RCC 7860 (cell line): ENCODE measurements around the gene CD53.

Experiments
- DNase-seq: peaks from one replicate; pipeline ENCODE4 v3.0.0-alpha.2; 2015; ENCODE audit warnings: low spot score
- FAIRE-seq: peaks from 2 replicates; lab custom pipeline; 2012; peaks lifted over from hg19 to GRCh38; lab: Jason Lieb, UNC

Gene CD53

GRCh38 chr1:110875216-110875731 lies 2.3 kb downstream of the CD53 start:
- FAIRE-seq (no peak), DNase-seq (no peak)

DNA sequence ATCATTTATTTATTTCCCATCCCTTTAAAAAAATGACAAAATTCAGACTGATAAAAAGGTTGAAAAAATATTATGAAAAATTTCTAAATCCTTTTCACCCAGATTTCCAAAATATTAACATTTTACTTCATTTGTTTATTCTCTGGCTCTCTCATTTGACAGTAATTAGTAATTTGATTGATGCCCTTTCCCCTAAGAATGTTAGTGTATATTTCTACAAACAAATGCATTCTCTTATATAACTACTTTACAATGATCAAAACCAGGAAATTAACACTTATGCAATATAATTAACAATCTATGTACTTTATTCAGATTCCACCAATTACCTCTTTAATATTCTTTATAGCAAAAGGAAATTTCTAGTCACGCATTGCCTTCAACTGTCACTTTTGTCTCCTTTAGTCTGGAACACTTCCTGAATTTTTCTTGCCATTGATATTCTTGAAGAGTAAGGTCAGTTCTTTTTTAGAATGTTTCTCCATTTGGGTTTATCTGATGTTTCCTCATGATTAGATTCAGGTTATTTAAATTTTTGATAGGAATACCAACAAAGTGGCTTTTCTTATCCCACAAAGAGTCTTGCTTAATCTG lies 3.9 kb downstream of the CD53 start:
- FAIRE-seq (no peak), DNase-seq (no peak)

GRCh38 chr1:110877364-110877763 lies 4.4 kb downstream of the CD53 start:
- FAIRE-seq (no peak), DNase-seq (no peak)

DNA sequence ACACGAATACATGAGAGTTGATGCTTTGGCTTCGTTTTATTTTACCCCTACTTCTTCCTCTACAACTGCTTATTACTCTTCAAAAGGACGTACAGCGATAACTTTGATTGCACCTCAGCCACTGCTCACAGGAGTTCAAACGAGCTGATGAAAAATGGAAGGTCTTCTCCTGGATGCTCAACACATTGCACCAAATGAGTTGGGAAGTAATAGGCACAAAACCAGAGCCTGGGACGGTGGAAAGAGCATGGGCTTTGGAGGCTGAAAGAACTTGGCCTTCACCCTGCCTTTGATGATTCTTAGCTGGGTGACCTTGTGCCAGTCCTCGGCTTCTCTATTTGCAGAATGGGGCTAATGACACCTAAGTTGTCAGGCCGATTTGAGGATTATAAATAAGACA lies 4.8 kb downstream of the CD53 start:
- FAIRE-seq (no peak), DNase-seq (no peak)

GRCh38 chr1:110878591-110878990 lies 5.6 kb downstream of the CD53 start:
- DNase-seq = no peak
- FAIRE-seq = no peak

DNA sequence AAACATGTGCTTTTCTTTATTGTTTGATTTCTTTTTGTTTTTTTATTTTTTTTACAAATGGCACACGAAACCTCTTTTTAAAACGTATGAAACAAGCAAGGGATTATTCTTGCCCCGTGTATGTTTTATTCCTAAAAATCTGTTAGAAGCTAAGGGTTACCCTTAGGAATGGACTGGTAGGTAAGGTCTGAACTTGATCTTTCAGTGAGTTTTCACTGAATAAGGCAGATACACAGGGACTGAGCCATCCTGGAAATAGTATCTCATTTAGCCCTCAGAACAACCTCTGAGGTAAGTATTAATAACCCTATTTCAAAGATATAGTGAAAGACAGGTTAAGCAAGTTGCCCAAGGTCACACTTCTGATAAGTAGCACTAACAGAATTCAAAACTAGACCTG lies 6.0 kb downstream of the CD53 start:
- FAIRE-seq (no peak), DNase-seq (no peak)

- no peak for FAIRE-seq
- no peak for DNase-seq
Measured at GRCh38 chr1:110879758-110880606, 7.0 kb downstream of the CD53 start.

- DNase-seq (no peak), FAIRE-seq (no peak)
Measured at GRCh38 chr1:110880708-110881374, 7.9 kb downstream of the CD53 start.

- DNase-seq (no peak), FAIRE-seq (no peak)
Measured at GRCh38 chr1:110888049-110888448, 15.1 kb downstream of the CD53 start.

- FAIRE-seq = no peak
Measured at GRCh38 chr1:110888641-110889040, 15.7 kb downstream of the CD53 start.

GRCh38 chr1:110890474-110891196 lies 17.7 kb downstream of the CD53 start:
- FAIRE-seq (no peak), DNase-seq (no peak)

More at GRCh38 chr1:110888641-110889040, 15.7 kb downstream of the CD53 start:
- no peak for DNase-seq

GRCh38 chr1:110893908-110894490 lies 21.1 kb downstream of the CD53 start:
- DNase-seq (no peak), FAIRE-seq (no peak)

DNA sequence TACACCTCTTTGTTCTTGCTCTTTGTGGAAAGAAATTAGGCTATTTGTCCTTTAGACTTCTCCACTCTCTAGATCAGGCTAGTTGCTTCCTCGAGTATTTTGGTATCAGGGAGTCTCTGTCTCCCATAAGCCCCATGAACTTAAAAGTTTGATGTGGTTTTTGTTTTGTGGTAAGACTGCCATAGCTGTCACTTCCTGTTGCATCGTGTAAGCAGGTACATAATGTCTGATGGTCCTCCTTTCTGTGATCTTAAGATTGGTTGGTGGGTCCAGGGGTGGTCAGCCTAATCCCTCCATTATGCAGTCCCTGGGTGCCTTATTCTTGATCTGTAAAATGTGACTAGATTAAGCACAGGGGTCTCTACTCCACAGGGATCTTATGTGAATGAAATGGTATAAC lies 23.1 kb downstream of the CD53 start:
- no peak for DNase-seq
- no peak for FAIRE-seq

GRCh38 chr1:110897681-110898080 lies 24.7 kb downstream of the CD53 start:
- no peak for FAIRE-seq

GRCh38 chr1:110898734-110899457 lies 25.9 kb downstream of the CD53 start:
- no peak for DNase-seq
- no peak for FAIRE-seq

More at GRCh38 chr1:110897681-110898080, 24.7 kb downstream of the CD53 start:
- DNase-seq = no peak

- DNase-seq = no peak
- no peak for FAIRE-seq
Measured at GRCh38 chr1:110899458-110899843, 26.5 kb downstream of the CD53 start.

DNA sequence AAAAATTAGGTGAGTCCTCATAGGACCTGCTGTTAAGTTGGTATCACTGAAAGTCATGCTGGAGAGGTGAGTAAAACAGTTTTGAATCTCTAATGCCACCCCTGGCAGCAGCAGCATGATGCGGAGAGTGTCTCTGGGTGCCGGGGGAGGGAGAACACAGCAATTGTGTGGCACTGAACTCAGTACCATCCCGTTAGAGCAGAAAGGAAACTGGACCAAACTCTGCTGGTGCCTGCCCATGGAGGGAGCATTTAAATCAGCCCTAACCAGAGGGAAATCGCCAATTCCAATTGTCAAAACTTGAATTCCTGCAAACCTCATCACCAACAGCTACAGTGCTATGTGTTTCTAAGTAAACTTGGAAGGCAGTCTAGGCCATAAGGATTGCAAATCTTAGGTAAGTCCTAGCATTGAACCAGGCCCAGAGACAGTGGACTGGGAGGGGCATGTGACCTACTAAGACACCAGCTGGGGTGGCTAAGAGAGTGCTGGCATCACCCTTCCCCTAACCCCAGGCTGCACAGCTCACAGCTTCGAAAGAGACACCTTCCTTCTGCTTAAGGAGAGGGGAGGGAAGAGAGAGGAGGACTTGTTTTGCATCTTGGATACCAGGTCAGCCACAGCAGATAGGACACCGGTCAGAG lies 30.0 kb downstream of the CD53 start:
- DNase-seq (no peak), FAIRE-seq (no peak)

DNA sequence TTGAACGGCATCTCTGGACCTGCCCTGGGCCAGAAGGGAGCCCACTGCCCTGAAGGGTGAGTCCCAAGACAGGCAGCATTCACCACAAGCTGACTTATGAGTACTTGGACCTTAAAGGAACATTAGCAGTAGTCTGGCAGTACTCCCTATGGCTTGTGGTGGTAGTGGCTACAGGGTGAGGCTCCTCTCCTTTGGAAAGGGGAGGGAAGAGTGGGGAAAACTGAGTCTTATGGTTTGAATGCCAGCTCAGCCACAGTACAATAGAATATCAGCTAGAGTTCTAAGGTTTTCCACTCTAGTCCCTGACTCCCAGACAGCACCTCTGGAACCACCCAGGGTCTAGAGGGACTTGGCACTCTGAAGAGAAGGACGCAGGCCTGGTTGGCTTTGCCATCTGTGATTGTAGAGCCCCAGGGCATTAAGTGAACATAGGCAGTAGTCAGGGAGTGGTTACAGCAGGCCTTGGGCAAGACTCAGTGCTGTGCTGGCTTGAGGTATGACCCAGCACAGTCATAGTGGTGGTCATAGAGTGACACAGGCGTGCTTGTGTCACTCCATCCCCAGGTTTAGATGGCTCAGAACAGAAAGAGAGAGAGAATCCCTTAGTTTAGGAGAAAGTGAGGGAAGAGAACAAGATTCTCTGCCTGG lies 31.0 kb downstream of the CD53 start:
- FAIRE-seq = no peak
- no peak for DNase-seq

GRCh38 chr1:110912784-110913183 lies 39.8 kb downstream of the CD53 start:
- FAIRE-seq = no peak
- no peak for DNase-seq
